ENCODE measurements around the gene TASP1.
"Not testable (repeated sequence)": the region's sequence is repeated elsewhere in the genome, so short reads cannot be mapped to it uniquely, and the experiment has no call there.

The TASP1 gene

GRCh38 chr20:13382786-13383185 lies 255.9 kb downstream of the TASP1 start:
- DNase-seq (ENCODE audit: low spot score) = no peak
- in situ Hi-C loops (cut with MboI; ENCODE audit: low sequenced_read_pairs, unreplicated experiment) = no loop called here
- TF ChIP-seq CTCF (IDR thresholded peaks at IDR 0.05; ENCODE audit: borderline replicate concordance, control extremely low read depth, extremely low read depth, insufficient read depth, missing control alignments) = no peak

DNA sequence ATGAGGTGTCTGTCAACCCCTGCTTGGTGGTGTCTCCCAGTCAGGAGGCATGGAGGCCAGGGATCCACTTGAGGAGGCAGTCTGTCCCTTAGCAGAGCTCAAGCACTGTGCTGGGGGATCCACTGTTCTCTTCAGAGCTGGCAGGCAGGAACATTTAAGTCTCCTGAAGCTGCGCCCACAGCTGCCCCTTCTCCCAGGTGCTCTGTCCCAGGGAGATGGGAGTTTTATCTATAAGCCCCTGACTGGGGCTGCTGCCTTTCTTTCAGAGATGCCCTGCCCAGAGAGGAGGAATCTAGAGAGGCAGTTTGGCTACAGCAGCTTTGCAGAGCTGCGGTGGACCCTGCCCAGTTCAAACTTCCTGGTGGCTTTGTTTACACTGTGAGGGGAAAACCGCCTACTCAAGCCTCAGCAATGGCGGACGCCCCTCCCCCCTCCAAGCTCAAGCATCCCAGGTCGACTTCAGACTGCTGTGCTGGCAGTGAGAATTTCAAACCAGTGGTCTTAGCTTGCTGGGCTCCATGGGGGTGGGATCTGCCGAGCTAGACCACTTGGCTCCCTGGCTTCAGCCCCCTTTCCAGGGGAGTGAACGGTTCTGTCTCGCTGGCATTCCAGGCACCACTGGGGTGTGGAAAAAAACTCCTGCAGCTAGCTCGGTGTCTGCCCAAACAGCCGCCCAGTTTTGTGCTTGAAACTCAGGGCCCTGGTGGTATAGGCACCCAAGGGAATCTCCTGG lies 258.1 kb downstream of the TASP1 start:
- in situ Hi-C loops (cut with MboI; ENCODE audit: low sequenced_read_pairs, unreplicated experiment); DNase-seq (ENCODE audit: low spot score): not testable (repeated sequence)

- in situ Hi-C loops (cut with MboI; ENCODE audit: low sequenced_read_pairs, unreplicated experiment) = no loop called here
- DNase-seq (ENCODE audit: low spot score) = no peak
- no peak for TF ChIP-seq CTCF (IDR thresholded peaks at IDR 0.05; ENCODE audit: borderline replicate concordance, control extremely low read depth, extremely low read depth, insufficient read depth, missing control alignments)
Measured at GRCh38 chr20:13373400-13373799, 265.3 kb downstream of the TASP1 start.

DNA sequence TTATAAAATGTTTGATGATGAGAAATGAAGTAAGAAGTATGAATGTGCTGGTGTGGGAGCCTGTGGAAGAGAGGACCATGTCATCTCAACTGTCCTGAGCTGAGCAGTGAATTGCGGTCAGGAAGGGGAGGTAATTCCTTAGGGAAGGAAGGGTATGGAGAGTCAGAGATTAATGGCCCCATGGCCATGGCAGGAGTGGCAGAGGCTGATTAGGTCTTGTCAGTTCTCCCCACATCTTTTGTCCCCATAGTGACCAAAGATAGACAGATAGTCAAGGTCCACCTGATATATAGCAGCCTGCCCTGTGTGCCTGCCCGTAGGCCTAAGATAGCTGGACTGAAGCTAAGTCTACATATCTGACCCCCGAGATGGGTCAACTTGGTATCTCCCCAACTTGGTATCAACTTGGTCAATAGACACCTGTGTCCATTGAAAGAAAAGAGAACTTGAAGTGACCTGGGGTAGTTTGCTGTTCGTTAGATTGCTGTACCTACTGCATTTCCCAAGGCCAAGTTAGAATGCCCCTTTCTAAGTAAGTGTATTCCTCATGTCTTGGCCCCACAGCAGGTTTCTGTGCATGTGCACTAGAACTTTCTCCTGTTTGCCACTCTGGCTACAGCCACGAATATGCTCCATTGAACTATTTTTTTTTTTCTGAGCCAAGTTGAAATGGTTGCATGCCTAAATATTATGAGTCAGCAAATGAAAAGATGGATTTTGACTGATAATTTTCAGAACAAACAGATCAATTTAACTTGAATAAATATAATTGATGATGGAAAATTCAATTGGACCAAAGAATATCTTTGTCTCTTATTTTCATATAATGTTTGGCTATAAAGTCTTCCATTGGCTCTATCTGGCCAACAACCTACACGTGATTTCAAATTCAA lies 274.2 kb downstream of the TASP1 start:
- DNase-seq (ENCODE audit: low spot score) = no peak
- TF ChIP-seq CTCF (IDR thresholded peaks at IDR 0.05; ENCODE audit: borderline replicate concordance, control extremely low read depth, extremely low read depth, insufficient read depth, missing control alignments) = no peak
- in situ Hi-C loops (cut with MboI; ENCODE audit: low sequenced_read_pairs, unreplicated experiment) = no loop called here

GRCh38 chr20:13363473-13363872 lies 275.3 kb downstream of the TASP1 start:
- DNase-seq (ENCODE audit: low spot score) = no peak
- no peak for TF ChIP-seq CTCF (IDR thresholded peaks at IDR 0.05; ENCODE audit: borderline replicate concordance, control extremely low read depth, extremely low read depth, insufficient read depth, missing control alignments)
- in situ Hi-C loops (cut with MboI; ENCODE audit: low sequenced_read_pairs, unreplicated experiment) = no loop called here

DNA sequence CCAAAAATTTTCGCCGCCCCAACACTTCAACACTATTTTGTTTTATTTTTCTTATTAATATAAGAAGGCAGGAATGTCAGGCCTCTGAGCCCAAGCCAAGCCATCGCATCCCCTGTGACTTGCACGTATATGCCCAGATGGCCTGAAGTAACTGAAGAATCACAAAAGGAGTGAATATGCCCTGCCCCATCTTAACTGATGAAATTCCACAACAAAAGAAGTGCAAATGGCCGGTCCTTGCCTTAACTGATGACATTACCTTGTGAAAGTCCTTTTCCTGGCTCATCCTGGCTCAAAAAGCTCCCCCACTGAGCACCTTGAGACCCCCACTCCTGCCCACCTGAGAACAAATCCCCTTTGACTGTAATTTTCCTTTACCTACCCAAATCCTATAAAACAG lies 276.6 kb downstream of the TASP1 start:
- in situ Hi-C loops (cut with MboI; ENCODE audit: low sequenced_read_pairs, unreplicated experiment); DNase-seq (ENCODE audit: low spot score): not testable (repeated sequence)

DNA sequence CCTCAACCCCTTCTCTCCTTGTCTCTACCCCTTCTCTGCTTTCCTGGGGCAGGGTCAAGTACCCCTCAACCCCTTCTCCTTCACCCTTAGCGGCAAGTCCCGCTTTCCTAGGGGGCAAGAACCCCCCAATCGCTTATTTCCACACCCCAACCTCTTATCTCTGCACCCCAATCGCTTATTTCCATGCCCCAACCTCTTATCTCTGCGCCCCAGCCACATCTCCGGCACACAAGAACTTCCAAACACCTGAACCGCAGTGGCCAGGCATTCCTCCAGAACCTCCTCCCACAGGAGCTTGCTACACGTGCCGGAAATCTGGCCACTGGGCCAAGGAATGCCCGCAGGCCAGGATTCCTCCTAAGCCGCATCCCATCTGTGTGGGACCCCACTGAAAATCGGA lies 279.8 kb downstream of the TASP1 start:
- DNase-seq (ENCODE audit: low spot score); in situ Hi-C loops (cut with MboI; ENCODE audit: low sequenced_read_pairs, unreplicated experiment): not testable (repeated sequence)

DNA sequence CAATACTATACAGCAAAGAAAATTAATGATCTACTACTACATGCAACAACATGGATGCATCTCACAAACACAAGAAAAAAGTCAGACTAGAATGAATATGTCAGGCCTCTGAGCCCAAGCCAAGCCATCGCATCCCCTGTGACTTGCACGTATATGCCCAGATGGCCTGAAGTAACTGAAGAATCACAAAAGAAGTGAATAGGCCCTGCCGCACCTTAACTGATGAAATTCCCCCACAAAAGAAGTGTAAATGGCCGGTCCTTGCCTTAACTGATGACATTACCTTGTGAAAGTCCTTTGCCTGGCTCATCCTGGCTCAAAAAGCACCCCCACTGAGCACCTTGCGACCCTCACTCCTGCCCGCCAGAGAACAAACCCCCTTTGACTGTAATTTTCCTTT lies 280.9 kb downstream of the TASP1 start:
- in situ Hi-C loops (cut with MboI; ENCODE audit: low sequenced_read_pairs, unreplicated experiment); DNase-seq (ENCODE audit: low spot score): not testable (repeated sequence)

All from GM13976 (cell line).